Astrocyte (in vitro differentiated cells and primary cell): ENCODE results near the gene LRRC23.

Experiments
- EZH2 ChIP-seq: IDR thresholded peaks from 2 replicates; pipeline ENCODE4 v1.6.1; 2012; ENCODE audit warnings: mild to moderate bottlenecking, low read length, inconsistent platforms; ENCODE audit not compliant: insufficient read depth
- TF ChIP-seq, protein P1 (sequence below): IDR thresholded peaks from 2 replicates; pipeline ENCODE4 v1.5.1; 2011; ENCODE audit warnings: low read depth, mild to moderate bottlenecking, inconsistent platforms, low read length, moderate library complexity; ENCODE audit not compliant: insufficient read depth

DNA sequence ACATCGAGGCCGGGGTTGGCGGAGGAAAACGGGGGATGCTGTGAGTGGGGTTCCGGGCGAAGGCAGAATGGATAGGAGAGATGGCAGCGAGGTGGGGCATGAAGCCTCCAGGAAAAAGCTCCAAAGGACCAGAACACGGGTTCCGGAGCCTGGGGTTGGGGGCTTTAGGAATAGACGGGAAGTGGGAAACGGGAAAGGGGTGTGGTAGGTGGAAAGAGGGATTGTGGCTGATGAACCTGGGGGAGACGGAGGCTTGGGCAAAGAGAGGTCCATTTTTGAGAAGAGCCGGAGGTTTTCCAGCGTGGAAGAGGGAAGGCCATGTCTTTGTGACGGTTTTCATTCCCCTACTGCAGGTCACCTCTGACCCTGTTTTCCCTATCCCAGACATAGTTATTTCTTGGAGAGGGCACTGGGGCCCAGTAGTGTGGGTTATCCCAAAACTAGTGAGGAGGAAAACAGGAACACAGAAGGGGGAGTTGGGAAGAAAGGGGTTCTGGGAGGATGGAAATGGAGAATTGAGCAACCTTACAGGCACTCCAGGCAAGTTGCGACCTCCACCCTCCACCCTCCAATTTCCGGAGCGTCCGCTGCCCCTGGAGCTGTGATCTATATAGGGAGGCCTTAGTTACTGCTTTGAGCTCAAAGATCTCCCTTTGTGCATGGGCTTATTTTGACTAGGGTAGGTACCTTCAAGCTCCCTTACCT is 24.2 kb downstream of the LRRC23 start:
- TF ChIP-seq EZH2 = no peak
- TF ChIP-seq, protein P1, sequence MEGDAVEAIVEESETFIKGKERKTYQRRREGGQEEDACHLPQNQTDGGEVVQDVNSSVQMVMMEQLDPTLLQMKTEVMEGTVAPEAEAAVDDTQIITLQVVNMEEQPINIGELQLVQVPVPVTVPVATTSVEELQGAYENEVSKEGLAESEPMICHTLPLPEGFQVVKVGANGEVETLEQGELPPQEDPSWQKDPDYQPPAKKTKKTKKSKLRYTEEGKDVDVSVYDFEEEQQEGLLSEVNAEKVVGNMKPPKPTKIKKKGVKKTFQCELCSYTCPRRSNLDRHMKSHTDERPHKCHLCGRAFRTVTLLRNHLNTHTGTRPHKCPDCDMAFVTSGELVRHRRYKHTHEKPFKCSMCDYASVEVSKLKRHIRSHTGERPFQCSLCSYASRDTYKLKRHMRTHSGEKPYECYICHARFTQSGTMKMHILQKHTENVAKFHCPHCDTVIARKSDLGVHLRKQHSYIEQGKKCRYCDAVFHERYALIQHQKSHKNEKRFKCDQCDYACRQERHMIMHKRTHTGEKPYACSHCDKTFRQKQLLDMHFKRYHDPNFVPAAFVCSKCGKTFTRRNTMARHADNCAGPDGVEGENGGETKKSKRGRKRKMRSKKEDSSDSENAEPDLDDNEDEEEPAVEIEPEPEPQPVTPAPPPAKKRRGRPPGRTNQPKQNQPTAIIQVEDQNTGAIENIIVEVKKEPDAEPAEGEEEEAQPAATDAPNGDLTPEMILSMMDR = no peak
